DOHH2 (cell line): Measurements from ENCODE around the gene BBS2.

ENCODE experiments used
- H3F3A ChIP-seq: fragments of 200-600 bp; sonication (generic), shearing (Covaris generic); 2 replicates; pipeline ENCODE4 v1.6.0; 2016; ENCODE audit warnings: antibody characterized with exemption, mild to moderate bottlenecking; ENCODE audit not compliant: control insufficient read depth, insufficient read depth
- H3K27ac ChIP-seq: fragments of 200-600 bp; sonication (generic); 2 replicates; pipeline ENCODE4 v1.5.1; 2014; ENCODE audit warnings: low read depth, mild to moderate bottlenecking, low read length, moderate library complexity
- H3K27me3 ChIP-seq: fragments of 200-600 bp; sonication (generic); 2 replicates; pipeline ENCODE4 v1.6.1; 2014; ENCODE audit warnings: mild to moderate bottlenecking, low read length, mixed read lengths; ENCODE audit not compliant: control insufficient read depth
- H3K36me3 ChIP-seq: fragments of 200-600 bp; sonication (generic); 2 replicates; pipeline ENCODE4 v1.6.1; 2014; ENCODE audit warnings: mild to moderate bottlenecking, low read length, moderate library complexity, mixed read lengths; ENCODE audit not compliant: control insufficient read depth
- H3K4me1 ChIP-seq: fragments of 200-600 bp; sonication (generic); 2 replicates; pipeline ENCODE4 v1.6.1; 2014; ENCODE audit warnings: mild to moderate bottlenecking, low read length, mixed read lengths; ENCODE audit not compliant: control insufficient read depth
- H3K4me2 ChIP-seq: fragments of 200-600 bp; sonication (generic); 2 replicates; pipeline ENCODE4 v1.6.0; 2014; ENCODE audit warnings: mild to moderate bottlenecking, low read length, moderate library complexity
- H3K4me3 ChIP-seq: fragments of 200-600 bp; sonication (generic); 2 replicates; pipeline ENCODE4 v1.5.1; 2014; ENCODE audit warnings: mild to moderate bottlenecking, low read length, mixed read lengths
- H3K79me2 ChIP-seq: fragments of 200-600 bp; sonication (generic); 2 replicates; pipeline ENCODE4 v1.6.1; 2014; ENCODE audit warnings: mild to moderate bottlenecking, low read length, mixed read lengths; ENCODE audit not compliant: control insufficient read depth
- H3K9me2 ChIP-seq: fragments of 200-600 bp; sonication (generic); replicated peaks from 2 replicates; pipeline ENCODE4 v1.6.1; 2014; ENCODE audit warnings: mild to moderate bottlenecking, low read length, mixed read lengths; ENCODE audit not compliant: control insufficient read depth
- H3K9me3 ChIP-seq: fragments of 200-600 bp; sonication (generic); 2 replicates; pipeline ENCODE4 v1.6.1; 2014; ENCODE audit warnings: antibody characterized with exemption, low read length, mixed read lengths; ENCODE audit not compliant: control insufficient read depth, insufficient read depth
- H4K20me1 ChIP-seq: fragments of 200-600 bp; sonication (generic); 2 replicates; pipeline ENCODE4 v1.6.0; 2014; ENCODE audit warnings: low read depth, mild to moderate bottlenecking, antibody characterized with exemption, low read length, moderate library complexity; ENCODE audit not compliant: control insufficient read depth, insufficient read depth
- CTCF ChIP-seq: fragments of 200-600 bp; sonication (generic); IDR thresholded peaks from one replicate; pipeline ENCODE4 v1.5.1; 2014; ENCODE audit warnings: antibody characterized with exemption, mild to moderate bottlenecking, low read depth, low read length; ENCODE audit not compliant: poor library complexity, severe bottlenecking
- EZH2phosphoT487 ChIP-seq: fragments of 200-600 bp; sonication (generic); IDR thresholded peaks from 2 replicates; pipeline ENCODE4 v1.6.1; 2017; ENCODE audit warnings: borderline replicate concordance, mild to moderate bottlenecking, antibody characterized with exemption, low read length, moderate library complexity, mixed read lengths

Gene BBS2

GRCh38 chr16:56554441-56554840 lies 34.6 kb upstream of the BBS2 start:
- H3F3A ChIP-seq, result no peaks in the 10 kb centered on the region
- H3K4me1 ChIP-seq, result no peaks in the 10 kb centered on the region
- no peaks in the 10 kb centered on the region for H3K9me3 ChIP-seq
- no peaks in the 10 kb centered on the region for H3K36me3 ChIP-seq
- TF ChIP-seq CTCF (no peak), EZH2phosphoT487 (no peak)
- H3K4me2 ChIP-seq, result no peak overlapping the region
- H3K27me3 ChIP-seq, result peaks cover 25% of the 10 kb centered on the region; the same call in 1 of the 2 replicates
- no peak overlapping the region for H3K4me3 ChIP-seq
- H4K20me1 ChIP-seq, result no peaks in the 10 kb centered on the region; the same call in 1 of the 2 replicates
- no peaks in the 10 kb centered on the region for H3K79me2 ChIP-seq
- no peaks in the 10 kb centered on the region for H3K9me2 ChIP-seq
- no peak overlapping the region for H3K27ac ChIP-seq

- Histone ChIP-seq H3K27ac (no peak overlapping the region), H3K4me3 (no peak overlapping the region), H4K20me1 (no peaks in the 10 kb centered on the region; the same call in 1 of the 2 replicates), H3K9me3 (no peaks in the 10 kb centered on the region), H3F3A (no peaks in the 10 kb centered on the region), H3K4me1 (no peaks in the 10 kb centered on the region), H3K36me3 (no peaks in the 10 kb centered on the region), H3K4me2 (no peak overlapping the region), H3K27me3 (peaks cover 24% of the 10 kb centered on the region; the same call in 1 of the 2 replicates), H3K9me2 (no peaks in the 10 kb centered on the region), H3K79me2 (no peaks in the 10 kb centered on the region)
- TF ChIP-seq CTCF (no peak), EZH2phosphoT487 (no peak)
Measured at GRCh38 chr16:56551796-56552738, 32.2 kb upstream of the BBS2 start.

- Histone ChIP-seq H3K4me2 (no peak overlapping the region), H3K9me3 (no peaks in the 10 kb centered on the region), H3K4me1 (no peaks in the 10 kb centered on the region), H3F3A (no peaks in the 10 kb centered on the region), H3K27ac (no peak overlapping the region), H3K9me2 (no peaks in the 10 kb centered on the region), H3K4me3 (no peak overlapping the region), H4K20me1 (no peaks in the 10 kb centered on the region; the same call in 1 of the 2 replicates), H3K27me3 (peaks cover 20% of the 10 kb centered on the region; the same call in 1 of the 2 replicates), H3K79me2 (no peaks in the 10 kb centered on the region), H3K36me3 (no peaks in the 10 kb centered on the region)
- TF ChIP-seq EZH2phosphoT487, result no peak
- TF ChIP-seq CTCF, result no peak
Measured at GRCh38 chr16:56549744-56550385, 30.0 kb upstream of the BBS2 start.
